ENCODE data around the gene LAMC3.
"Not testable (repeated sequence)": the region's sequence is repeated elsewhere in the genome, so short reads cannot be mapped to it uniquely, and the experiment has no call there.

DNA sequence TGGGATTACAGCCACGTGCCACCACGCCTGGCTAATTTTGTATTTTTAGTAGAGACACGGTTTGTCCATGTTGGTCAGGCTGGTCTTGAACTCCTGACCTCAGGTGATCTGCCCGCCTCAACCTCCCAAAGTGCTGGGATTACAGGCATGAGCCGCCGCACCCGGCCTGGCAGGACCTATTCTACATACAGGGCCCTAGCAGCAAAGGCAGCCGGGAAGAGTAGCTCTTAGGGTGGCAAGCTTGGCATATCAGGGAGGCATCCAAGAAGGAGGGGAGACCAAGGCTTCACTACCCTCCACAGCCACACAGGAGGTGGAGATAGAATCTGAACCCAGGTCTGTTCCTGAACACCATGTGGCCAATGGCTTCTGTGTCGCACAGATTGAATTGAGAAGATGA is 8.4 kb upstream of the LAMC3 start:
- TF ChIP-seq, protein P1, sequence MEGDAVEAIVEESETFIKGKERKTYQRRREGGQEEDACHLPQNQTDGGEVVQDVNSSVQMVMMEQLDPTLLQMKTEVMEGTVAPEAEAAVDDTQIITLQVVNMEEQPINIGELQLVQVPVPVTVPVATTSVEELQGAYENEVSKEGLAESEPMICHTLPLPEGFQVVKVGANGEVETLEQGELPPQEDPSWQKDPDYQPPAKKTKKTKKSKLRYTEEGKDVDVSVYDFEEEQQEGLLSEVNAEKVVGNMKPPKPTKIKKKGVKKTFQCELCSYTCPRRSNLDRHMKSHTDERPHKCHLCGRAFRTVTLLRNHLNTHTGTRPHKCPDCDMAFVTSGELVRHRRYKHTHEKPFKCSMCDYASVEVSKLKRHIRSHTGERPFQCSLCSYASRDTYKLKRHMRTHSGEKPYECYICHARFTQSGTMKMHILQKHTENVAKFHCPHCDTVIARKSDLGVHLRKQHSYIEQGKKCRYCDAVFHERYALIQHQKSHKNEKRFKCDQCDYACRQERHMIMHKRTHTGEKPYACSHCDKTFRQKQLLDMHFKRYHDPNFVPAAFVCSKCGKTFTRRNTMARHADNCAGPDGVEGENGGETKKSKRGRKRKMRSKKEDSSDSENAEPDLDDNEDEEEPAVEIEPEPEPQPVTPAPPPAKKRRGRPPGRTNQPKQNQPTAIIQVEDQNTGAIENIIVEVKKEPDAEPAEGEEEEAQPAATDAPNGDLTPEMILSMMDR (IDR thresholded peaks at IDR 0.05) = not testable (repeated sequence)
- not testable (repeated sequence) for TF ChIP-seq POLR2A (IDR thresholded peaks at IDR 0.05)

Data from right lobe of liver (tissue), 4 donors.